K562 (cell line): Measurements from ENCODE around the gene BTN3A1. TPM values are rescaled to one million over a fixed set of nuclear protein-coding genes. Genes with fewer than 3 reads are reported as not detected.

Experiments used
- ATAC-seq: fragments of 200-7000 bp; cut with Tn5 transposase; 3 replicates; pipeline ENCODE4 v1.9.1; 2020; ENCODE audit warnings: moderate library complexity
- BruUV-seq: library from RNA; stranded (reverse); fragments of 400-500 nt; replicated peaks from 2 replicates; lab custom pipeline; 2021; lab: Mats Ljungman, UMichigan
- CTCF ChIA-PET: fragments of 300-600 bp; formaldehyde crosslinking; extraction: SDS; loops from one replicate; lab custom pipeline; 2021; ENCODE audit warnings: low intra/inter-chr PET ratio; lab: Yijun Ruan, JAX
- POLR2A ChIA-PET: fragments of 300-600, 350-650 bp; sonication (Branson Sonifier 250); formaldehyde crosslinking; extraction: SDS; loops from one replicate; lab custom pipeline; 2021; ENCODE audit warnings: antibody characterized with exemption, inconsistent platforms; lab: Yijun Ruan, JAX
- DNase-seq, 4 experiments: peaks; one replicate each; pipeline versions ENCODE4 v3.0.0 to v3.0.0-alpha.2; 2011 to 2018; ENCODE audit warnings: low spot score in 3 of 4, mixed read lengths in 3 of 4; ENCODE audit errors: extremely low read depth in 1 of 4
- FAIRE-seq: peaks from 2 replicates; lab custom pipeline; 2011; peaks lifted over from hg19 to GRCh38; lab: Jason Lieb, UNC
- H2AFZ ChIP-seq: 2 replicates; pipeline ENCODE4 v1.6.0; 2011; ENCODE audit warnings: low read depth, low read length, control low read depth, inconsistent platforms
- H3K27ac ChIP-seq: fragments of 200-600 bp; 3 replicates; pipeline ENCODE4 v1.8.0; 2011; ENCODE audit warnings: low read depth, mild to moderate bottlenecking, control low read depth, inconsistent platforms, low read length, moderate library complexity, mixed read lengths; ENCODE audit errors: extremely low read depth
- H3K27me3 ChIP-seq, 2 experiments: fragments of 300-600 bp in 1 of 2; 2 replicates in 1 of 2; 3 replicates in 1 of 2; pipeline versions ENCODE4 v1.6.0 to v1.8.0; 2011; ENCODE audit warnings: inconsistent platforms in 2 of 2, low read length in 2 of 2, mild to moderate bottlenecking in 1 of 2, mixed read lengths in 1 of 2, moderate library complexity in 1 of 2; ENCODE audit not compliant: control insufficient read depth in 2 of 2, insufficient read depth in 2 of 2
- H3K36me3 ChIP-seq: fragments of 300-600 bp; 3 replicates; pipeline ENCODE4 v1.8.0; 2011; ENCODE audit warnings: mild to moderate bottlenecking, low read length, inconsistent platforms; ENCODE audit not compliant: control insufficient read depth, insufficient read depth
- H3K4me1 ChIP-seq, 2 experiments: fragments of 200-600 bp in 1 of 2; replicated peaks in 1 of 2; 2 replicates in 1 of 2; 3 replicates in 1 of 2; pipeline versions ENCODE4 v1.5.1 to v1.8.0; 2011; ENCODE audit warnings: inconsistent platforms in 2 of 2, low read length in 2 of 2, mild to moderate bottlenecking in 1 of 2, mixed read lengths in 1 of 2, moderate library complexity in 1 of 2; ENCODE audit not compliant: control insufficient read depth in 2 of 2, insufficient read depth in 2 of 2
- H3K4me2 ChIP-seq: 2 replicates; pipeline ENCODE4 v1.6.1; 2011; ENCODE audit warnings: low read length, control low read depth, inconsistent platforms, mixed read lengths; ENCODE audit not compliant: insufficient read depth
- H3K4me3 ChIP-seq: fragments of 200-600 bp; sonication (generic), shearing (Covaris generic); 2 replicates; pipeline ENCODE4 v1.5.1; 2016; ENCODE audit warnings: control low read depth, inconsistent platforms
- H3K79me2 ChIP-seq: fragments of 200-600 bp; 3 replicates; pipeline ENCODE4 v1.8.0; 2011; ENCODE audit warnings: low read length, inconsistent platforms; ENCODE audit not compliant: control insufficient read depth, insufficient read depth
- H3K9ac ChIP-seq, 2 experiments: 2 replicates each; pipeline versions ENCODE4 v1.6.0 to v1.6.1; 2011; ENCODE audit warnings: low read depth in 2 of 2, low read length in 2 of 2, control low read depth in 1 of 2, inconsistent platforms in 1 of 2, mild to moderate bottlenecking in 1 of 2, mixed read lengths in 1 of 2; ENCODE audit not compliant: insufficient read depth in 1 of 2
- H3K9me1 ChIP-seq: one replicate; pipeline ENCODE4 v1.6.0; 2011; ENCODE audit warnings: inconsistent platforms, mild to moderate bottlenecking, low read length, moderate library complexity; ENCODE audit not compliant: control insufficient read depth, insufficient read depth
- H3K9me3 ChIP-seq: replicated peaks from 2 replicates; pipeline ENCODE4 v1.5.1; 2011; ENCODE audit warnings: low read depth, low read length, inconsistent platforms; ENCODE audit not compliant: control insufficient read depth, insufficient read depth
- H4K20me1 ChIP-seq: replicated peaks from 2 replicates; pipeline ENCODE4 v1.6.1; 2011; ENCODE audit warnings: low read length, inconsistent platforms, mixed read lengths; ENCODE audit not compliant: control insufficient read depth, insufficient read depth
- ATF7 ChIP-seq: fragments of 450-650 bp; IDR thresholded peaks from 2 replicates; pipeline ENCODE4 v1.7.1; 2014; ENCODE audit warnings: mild to moderate bottlenecking, moderate library complexity
- BRF1 ChIP-seq: IDR thresholded peaks from 3 replicates; pipeline ENCODE4 v1.6.1; 2011; ENCODE audit warnings: borderline replicate concordance, mild to moderate bottlenecking; ENCODE audit not compliant: insufficient read length; ENCODE audit errors: extremely low read depth
- C11orf30 ChIP-seq: fragments of 450-650 bp; IDR thresholded peaks from 2 replicates; pipeline ENCODE4 v1.6.1; 2016; ENCODE audit warnings: low read depth, mild to moderate bottlenecking
- FOS ChIP-seq: IDR thresholded peaks from 3 replicates; pipeline ENCODE4 v1.6.1; 2011; ENCODE audit not compliant: insufficient read length; ENCODE audit errors: extremely low read depth
- FOXK2 ChIP-seq, 2 experiments: fragments of 450-650 bp; IDR thresholded peaks in 1 of 2; conservative IDR thresholded peaks in 1 of 2; 2 replicates each; pipeline ENCODE4 v1.6.1; 2016; ENCODE audit warnings: low read depth in 2 of 2, mild to moderate bottlenecking in 1 of 2
- GTF2F1 ChIP-seq: IDR thresholded peaks from 2 replicates; pipeline ENCODE4 v1.6.1; 2011; ENCODE audit warnings: low read depth, low read length, improper control_type of control experiment
- HMG20B ChIP-seq: fragments of 250-450 bp; sonication (Bioruptor Pico); IDR thresholded peaks from 2 replicates; pipeline ENCODE4 v1.5.0; 2021; ENCODE audit warnings: mild to moderate bottlenecking
- NONO ChIP-seq, 2 experiments: fragments of 200-400 bp in 1 of 2; fragments of 450-650 bp in 1 of 2; formaldehyde crosslinking in 1 of 2; IDR thresholded peaks; 2 replicates each; pipeline ENCODE4 v1.6.1; 2017; ENCODE audit warnings: low read depth in 2 of 2, mild to moderate bottlenecking in 2 of 2, moderate library complexity in 2 of 2, low read length in 1 of 2
- RAD21 ChIP-seq, 2 experiments: fragments of 250-450 bp in 1 of 2; fragments of 450-650 bp in 1 of 2; sonication (Bioruptor Pico) in 1 of 2; formaldehyde crosslinking in 1 of 2; IDR thresholded peaks in 1 of 2; conservative IDR thresholded peaks in 1 of 2; 2 replicates each; pipeline versions ENCODE4 v1.4.0 to v1.8.0; 2020 to 2022; ENCODE audit warnings: mild to moderate bottlenecking in 2 of 2, moderate library complexity in 1 of 2
- SP1 ChIP-seq: sonication (generic); formaldehyde crosslinking; IDR thresholded peaks from 2 replicates; pipeline ENCODE4 v1.8.1; 2022; ENCODE audit warnings: mild to moderate bottlenecking, missing genetic modification reagents
- TAF7 ChIP-seq: fragments of 450-650 bp; IDR thresholded peaks from 2 replicates; pipeline ENCODE4 v1.6.1; 2016; ENCODE audit warnings: missing genetic modification characterization, missing compliant biosample characterization
- TCF7L2 ChIP-seq: fragments of 150-350 bp; IDR thresholded peaks from 2 replicates; pipeline ENCODE4 v1.6.1; 2016; ENCODE audit warnings: low read depth, mild to moderate bottlenecking, low read length, moderate library complexity
- THRA ChIP-seq: fragments of 450-650 bp; IDR thresholded peaks from 2 replicates; pipeline ENCODE4 v1.6.1; 2017; ENCODE audit warnings: mild to moderate bottlenecking, moderate library complexity
- ZFP1 ChIP-seq: fragments of 450-650 bp; formaldehyde crosslinking; IDR thresholded peaks from 2 replicates; pipeline ENCODE4 v1.4.0; 2020; ENCODE audit warnings: mild to moderate bottlenecking, mixed read lengths
- WGBS: fragments of 100-300 bp; shearing (Covaris generic); methylation state at CpG from one replicate; pipeline ENCODE4 v1.1.6; 2016; ENCODE audit warnings: low coverage, mixed read lengths; ENCODE audit not compliant: insufficient coverage; ENCODE audit errors: missing lambda C conversion rate; 5-methylcytosine and 5-hydroxymethylcytosine counted together
- in situ Hi-C: fragments of 300-500 bp; cut with MboI; formaldehyde crosslinking; loops from 4 replicates; pipeline ENCODE4 v1.15.0; 2018; ENCODE audit warnings: inconsistent platforms, mixed read lengths
- intact Hi-C: fragments of 100-400 bp; cut with micrococcal nuclease; formaldehyde crosslinking; loops from 2 replicates; pipeline ENCODE4 v1.14.2; 2022
- polyA plus RNA-seq, 8 experiments: library from polyadenylated mRNA; depleted of rRNA in 4 of 8; stranded (reverse) in 5 of 8; unstranded in 3 of 8; fragments of >200 nt; fragmentation: Nextera tagmentation in 2 of 8; fragmentation: Illumina TruSeq in 1 of 8; extraction: Ambion mirVana in 2 of 8; extraction: Trizol in 1 of 8; gene quantifications; 2 replicates each; pipeline versions ENCODE4 v1.2.1 to v1.2.3, GENCODE V29; 2011 to 2014; ENCODE audit warnings: inconsistent platforms in 1 of 8, missing spikeins in 1 of 8
- total RNA-seq, 7 experiments: library from RNA; depleted of rRNA in 6 of 7; stranded (reverse); fragments of >200 nt in 6 of 7; fragmentation: Illumina TruSeq in 2 of 7; extraction: Trizol in 2 of 7; gene quantifications; 2 replicates each; pipeline versions ENCODE4 v1.2.1 to v1.2.3, GENCODE V29; 2011 to 2021; ENCODE audit warnings: low replicate concordance in 1 of 7
- TF ChIP-seq, protein P1 (sequence below), 3 experiments: fragments of 200-800 bp in 1 of 3; sonication (Bioruptor generic) in 1 of 3; sonication (generic) in 1 of 3; formaldehyde crosslinking in 1 of 3; IDR thresholded peaks; 2 replicates each; pipeline versions ENCODE4 v1.6.1 to v1.8.0; 2016 to 2022; ENCODE audit warnings: mild to moderate bottlenecking in 2 of 3, missing compliant biosample characterization in 2 of 3, missing genetic modification characterization in 2 of 3, missing genetic modification reagents in 1 of 3

BTN3A1 gene
- total and polyA plus RNA-seq, 9 of the 15 experiments (the other 6 are each of a cell fraction or from before 2014, with no cell fraction given), result 0.84 to 8.5 (median 3.9) TPM

DNA sequence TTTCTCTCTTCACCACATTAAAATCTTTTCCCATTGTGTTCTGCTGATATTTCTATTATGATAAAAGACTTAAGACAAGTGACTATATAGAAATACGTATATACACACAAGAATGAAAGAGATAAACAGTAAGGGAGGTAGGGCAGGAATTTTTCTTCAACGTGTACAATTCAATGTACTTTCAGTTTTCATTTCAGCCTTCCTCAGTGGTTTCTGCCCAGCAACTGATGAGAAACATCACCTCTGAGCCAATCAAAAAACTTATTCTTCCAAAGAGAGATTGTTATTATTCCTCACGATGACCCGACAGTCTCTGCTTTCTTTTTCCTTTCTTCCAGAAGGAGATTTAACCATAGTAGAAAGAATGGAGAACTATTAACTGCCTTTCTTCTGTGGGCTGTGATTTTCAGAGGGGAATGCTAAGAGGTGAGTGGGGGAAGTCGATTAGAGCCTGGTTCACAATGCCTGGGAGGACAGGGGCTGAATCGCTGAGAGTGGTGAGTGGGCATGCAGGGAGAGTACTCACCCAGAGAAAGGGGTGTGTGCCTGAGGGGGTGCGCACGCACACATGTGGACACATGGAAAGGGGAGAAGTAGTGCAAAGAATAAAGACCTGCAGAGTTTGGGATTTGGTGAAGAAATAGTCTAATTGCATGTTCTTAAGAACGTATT lies at the start of gene BTN3A1 (continued):
- TF ChIP-seq, protein P1, sequence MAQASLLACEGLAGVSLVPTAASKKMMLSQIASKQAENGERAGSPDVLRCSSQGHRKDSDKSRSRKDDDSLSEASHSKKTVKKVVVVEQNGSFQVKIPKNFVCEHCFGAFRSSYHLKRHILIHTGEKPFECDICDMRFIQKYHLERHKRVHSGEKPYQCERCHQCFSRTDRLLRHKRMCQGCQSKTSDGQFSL (CRISPR knock-in tag; IDR thresholded peaks at IDR 0.05), result peak; percentile 41; the same call in 1 of the 2 replicates
- TF ChIP-seq, protein P1 (tag; IDR thresholded peaks at IDR 0.05), result no peak
- TF ChIP-seq RAD21 (CRISPR knock-in tag; conservative IDR thresholded peaks at IDR 0.05 in 1 of 2, IDR thresholded peaks at IDR 0.05 in 1 of 2), result 0 out of 4 replicates have a peak, but pooled peaks of 1 of the 2 experiments have one; percentile 6
- peak; percentile 83; the same call in 1 of the 2 replicates for TF ChIP-seq GTF2F1
- peak; percentile 26 for TF ChIP-seq FOS

DNA sequence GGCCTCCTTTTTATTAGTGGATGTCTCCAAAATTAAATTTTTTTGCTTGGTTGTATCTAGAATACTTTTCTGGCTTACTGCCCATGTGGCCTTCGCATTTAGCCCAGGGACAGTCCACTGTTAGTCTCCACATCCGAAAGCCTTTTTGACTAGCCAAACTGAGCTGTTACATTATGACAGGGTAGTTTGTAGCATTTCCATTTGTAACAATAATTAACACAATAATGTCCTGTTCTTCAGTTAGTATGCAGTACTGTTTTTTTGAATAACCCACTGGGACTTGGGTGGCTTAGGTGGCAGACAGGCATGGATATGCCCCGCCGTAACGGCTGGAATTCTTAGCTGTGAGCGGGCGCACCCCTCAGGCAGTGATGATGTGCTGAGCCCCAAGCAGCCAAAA lies 49.8 kb upstream of the BTN3A1 start:
- Histone ChIP-seq H3K9me1 (no peaks in the 10 kb centered on the region), H3K36me3 (no peaks in the 10 kb centered on the region), H4K20me1 (no peaks in the 10 kb centered on the region), H3K9ac (peak overlapping the region; percentile 12 to 62; a peak in 2 of 4 replicates), H3K4me2 (no peak overlapping the region), H3K27ac (peak overlapping the region; percentile 80; the same call in 2 of the 3 replicates), H3K4me3 (no peak overlapping the region), H3K4me1 (peaks cover 10 to 58% of the 10 kb centered on the region in 2 experiments), H3K79me2 (no peaks in the 10 kb centered on the region), H3K9me3 (no peaks in the 10 kb centered on the region), H3K27me3 (no peaks in the 10 kb centered on the region), H2AFZ (peak overlapping the region; percentile 9)
- 70% methylated on average over 7 of the region's 7 CpGs for WGBS
- POLR2A ChIA-PET, result interaction anchor here (0.6 to 1.4 kb wide), 3 partner anchors 11 to 787 kb away, joined by 3 to 5 read pairs (median 4); no protein-coding TSS in a partner anchor
- CTCF ChIA-PET, result no interaction called here
- no TSS peak for BruUV-seq
- in situ Hi-C loops, result no loop called here
- DNase-seq (no peak), ATAC-seq (0 out of 3 replicates have a peak, but pooled peaks have one; percentile 11), FAIRE-seq (no peak)
- intact Hi-C loops, result no loop called here
- TF ChIP-seq FOXK2 (conservative IDR thresholded peaks at IDR 0.05 in 1 of 2, IDR thresholded peaks at IDR 0.05 in 1 of 2; ENCODE audit: low read depth in 2 of 2), result peak in 1 of 2 experiments; percentile 80; a peak in 2 of 4 replicates
- no peak for TF ChIP-seq C11orf30
- TF ChIP-seq SP1 (CRISPR knock-in tag), result peak; percentile 39; the same call in 1 of the 2 replicates
- TF ChIP-seq HMG20B (CRISPR knock-in tag), result no peak
- TF ChIP-seq THRA, result no peak
- no peak for TF ChIP-seq BRF1
- peak; percentile 47; the same call in 1 of the 2 replicates for TF ChIP-seq TCF7L2
- peak; percentile 12; the same call in 1 of the 2 replicates for TF ChIP-seq TAF7 (tag)
- TF ChIP-seq ZFP1, result no peak
- 0 out of 4 replicates have a peak, but pooled peaks of 1 of the 2 experiments have one; percentile 8 for TF ChIP-seq RAD21 (CRISPR knock-in tag; conservative IDR thresholded peaks at IDR 0.05 in 1 of 2, IDR thresholded peaks at IDR 0.05 in 1 of 2)
- TF ChIP-seq ATF7, result peak; percentile 91
- TF ChIP-seq NONO (IDR thresholded peaks at IDR 0.05; ENCODE audit: low read depth in 2 of 2, low read length in 1 of 2), result peak in 1 of 2 experiments; percentile 83; a peak in 1 of 4 replicates
